H1 (cell line): ENCODE results near the gene LIN54. TPM values are rescaled to one million over a fixed set of nuclear protein-coding genes. Genes with fewer than 3 reads are reported as not detected.

Experiments
- CHD7 ChIP-seq: fragments of 300-600 bp; sonication (generic); IDR thresholded peaks from 2 replicates; pipeline ENCODE4 v1.7.1; 2012; ENCODE audit warnings: low read length, moderate library complexity, mild to moderate bottlenecking, inconsistent platforms; ENCODE audit not compliant: insufficient replicate concordance
- EZH2 ChIP-seq: fragments of 200-600 bp; sonication (generic); IDR thresholded peaks from 2 replicates; pipeline ENCODE4 v1.7.1; 2012; ENCODE audit warnings: low read depth, mild to moderate bottlenecking, moderate library complexity, low read length, inconsistent platforms; ENCODE audit not compliant: severe bottlenecking
- MAX ChIP-seq: IDR thresholded peaks from 2 replicates; pipeline ENCODE4 v1.6.1; 2012; ENCODE audit warnings: inconsistent platforms
- NANOG ChIP-seq: IDR thresholded peaks from 2 replicates; pipeline ENCODE4 v1.6.1; 2011; ENCODE audit warnings: low read length, low read depth, mild to moderate bottlenecking, inconsistent platforms; ENCODE audit not compliant: insufficient read depth, poor library complexity, severe bottlenecking
- RAD21 ChIP-seq, 2 experiments: IDR thresholded peaks in 1 of 2; conservative IDR thresholded peaks in 1 of 2; 2 replicates each; pipeline ENCODE4 v1.6.1; 2011; ENCODE audit warnings: low read depth in 2 of 2, low read length in 2 of 2, improper control_type of control experiment in 1 of 2, inconsistent platforms in 1 of 2, mild to moderate bottlenecking in 1 of 2, moderate library complexity in 1 of 2
- RFX5 ChIP-seq: IDR thresholded peaks from 2 replicates; pipeline ENCODE4 v1.6.1; 2011; ENCODE audit warnings: low read depth, low read length, improper control_type of control experiment, borderline replicate concordance
- SAP30 ChIP-seq: fragments of 300-600 bp; sonication (generic); IDR thresholded peaks from 2 replicates; pipeline ENCODE4 v1.7.1; 2012; ENCODE audit warnings: low read length, moderate library complexity, mild to moderate bottlenecking, inconsistent platforms; ENCODE audit not compliant: insufficient read depth, insufficient replicate concordance
- SP1 ChIP-seq: IDR thresholded peaks from 2 replicates; pipeline ENCODE4 v1.6.1; 2011; ENCODE audit warnings: low read depth, low read length
- SP2 ChIP-seq: IDR thresholded peaks from 2 replicates; pipeline ENCODE4 v1.6.1; 2012; ENCODE audit warnings: mild to moderate bottlenecking, low read length, inconsistent platforms
- polyA plus RNA-seq, 7 experiments: library from polyadenylated mRNA; depleted of rRNA in 3 of 7; stranded (reverse) in 5 of 7; unstranded in 2 of 7; fragments of >200 nt in 5 of 7; fragments of 200-250 nt in 2 of 7; gene quantifications; 1 replicate in 5 of 7; 2 replicates in 1 of 7; 4 replicates in 1 of 7; pipeline versions ENCODE4 v1.2.1 to v1.2.3, GENCODE V29; 2011 to 2013; ENCODE audit warnings: missing spikeins in 2 of 7, mixed read lengths in 2 of 7
- total RNA-seq: library from RNA; stranded (reverse); fragmentation: NEBNext Ultra II Directional; extraction: Animal tissue kit (Norgen Biotek cat#: 25700); gene quantifications from 2 replicates; pipeline ENCODE4 v1.2.1, GENCODE V29; 2021

The LIN54 gene
- total and polyA plus RNA-seq, 2 of the 8 experiments (the other 6 are each of a cell fraction or from before 2014, with no cell fraction given), result 5.7 to 11.1 TPM

GRCh38 chr4:83019794-83020494 is 9.3 kb upstream of the LIN54 start (continued):
- no peak for TF ChIP-seq CHD7
- TF ChIP-seq SP1, result no peak
- TF ChIP-seq SAP30, result no peak
- TF ChIP-seq NANOG, result no peak
- TF ChIP-seq RFX5, result no peak
- no peak for TF ChIP-seq MAX
- no peak for TF ChIP-seq EZH2
- no peak for TF ChIP-seq RAD21 (IDR thresholded peaks at IDR 0.05 in 1 of 2, conservative IDR thresholded peaks at IDR 0.05 in 1 of 2; ENCODE audit: low read depth in 2 of 2, low read length in 2 of 2)
- no peak for TF ChIP-seq SP2
